GM12878 (cell line): ENCODE measurements around the gene WWOX. TPM values are rescaled to one million over a fixed set of nuclear protein-coding genes. Genes with fewer than 3 reads are reported as not detected.

Source experiments
- ATAC-seq: fragments of 200-7000 bp; cut with Tn5 transposase; 3 replicates; pipeline ENCODE4 v1.9.1; 2020; ENCODE audit warnings: mild to moderate bottlenecking, moderate library complexity
- BruUV-seq: library from RNA; stranded (reverse); fragments of 400-500 nt; replicated peaks from 2 replicates; lab custom pipeline; 2021; lab: Mats Ljungman, UMichigan
- CTCF ChIA-PET: fragments of 300-600 bp; sonication (Branson Sonifier 250); formaldehyde crosslinking; extraction: SDS; loops from one replicate; lab custom pipeline; 2021; ENCODE audit warnings: inconsistent platforms; lab: Yijun Ruan, JAX
- POLR2A ChIA-PET: fragments of 350-600 bp; formaldehyde crosslinking; extraction: SDS; loops from one replicate; lab custom pipeline; 2021; ENCODE audit warnings: inconsistent platforms; lab: Charles Lee
- RAD21 ChIA-PET: fragments of 300-600 bp; sonication (Branson Sonifier 250); formaldehyde crosslinking; loops from one replicate; lab custom pipeline; 2023; ENCODE audit warnings: antibody characterized with exemption; ENCODE audit not compliant: unreplicated experiment; lab: Charles Lee
- SMC1A ChIA-PET: fragments of 300-600 bp; sonication (Branson Sonifier 250); formaldehyde crosslinking; loops from one replicate; lab custom pipeline; 2023; ENCODE audit not compliant: unreplicated experiment, uncharacterized antibody; lab: Charles Lee
- DNase-seq: peaks from one replicate; pipeline ENCODE4 v3.0.0-alpha.2; 2011; ENCODE audit warnings: low read depth, low spot score
- FAIRE-seq: peaks from 3 replicates; lab custom pipeline; 2011; peaks lifted over from hg19 to GRCh38; lab: Jason Lieb, UNC
- H2AFZ ChIP-seq: 2 replicates; pipeline ENCODE4 v1.6.0; 2011; ENCODE audit warnings: low read depth, low read length, control low read depth; ENCODE audit not compliant: control insufficient read depth
- H3K27ac ChIP-seq: 2 replicates; pipeline ENCODE4 v1.5.1; 2011; ENCODE audit warnings: control low read depth; ENCODE audit not compliant: control insufficient read depth, insufficient read depth
- H3K27me3 ChIP-seq, 2 experiments: replicated peaks in 1 of 2; 2 replicates each; pipeline versions ENCODE4 v1.6.0 to v1.6.1; 2011; ENCODE audit warnings: low read length in 1 of 2; ENCODE audit not compliant: control insufficient read depth in 2 of 2, insufficient read depth in 2 of 2
- H3K36me3 ChIP-seq, 2 experiments: 2 replicates each; pipeline ENCODE4 v1.5.1; 2011; ENCODE audit warnings: low read length in 1 of 2; ENCODE audit not compliant: control insufficient read depth in 2 of 2, insufficient read depth in 2 of 2
- H3K4me1 ChIP-seq: 2 replicates; pipeline ENCODE4 v1.6.1; 2011; ENCODE audit warnings: mild to moderate bottlenecking, low read length, moderate library complexity, mixed read lengths; ENCODE audit not compliant: control insufficient read depth, insufficient read depth
- H3K4me2 ChIP-seq: 2 replicates; pipeline ENCODE4 v1.6.0; 2011; ENCODE audit warnings: control low read depth; ENCODE audit not compliant: control insufficient read depth, insufficient read depth
- H3K4me3 ChIP-seq: fragments of 200-600 bp; sonication (generic); 2 replicates; pipeline ENCODE4 v1.5.1; 2016
- H3K79me2 ChIP-seq: 2 replicates; pipeline ENCODE4 v1.6.0; 2011; ENCODE audit warnings: low read length; ENCODE audit not compliant: control insufficient read depth, insufficient read depth
- H3K9ac ChIP-seq: 2 replicates; pipeline ENCODE4 v1.8.0; 2011; ENCODE audit warnings: low read length, control low read depth, mixed read lengths; ENCODE audit not compliant: control insufficient read depth, insufficient read depth
- H3K9me3 ChIP-seq: replicated peaks from 3 replicates; pipeline ENCODE4 v1.5.1; 2011; ENCODE audit warnings: mild to moderate bottlenecking, low read length; ENCODE audit not compliant: control insufficient read depth, insufficient read depth
- H4K20me1 ChIP-seq: 2 replicates; pipeline ENCODE4 v1.6.0; 2011; ENCODE audit not compliant: control insufficient read depth, insufficient read depth
- BCL11A ChIP-seq: IDR thresholded peaks from 2 replicates; pipeline ENCODE4 v1.6.1; 2011; ENCODE audit warnings: low read depth, low read length
- CREM ChIP-seq: IDR thresholded peaks from 2 replicates; pipeline ENCODE4 v1.6.1; 2014; ENCODE audit warnings: antibody characterized with exemption, low read depth
- CUX1 ChIP-seq: IDR thresholded peaks from 2 replicates; pipeline ENCODE4 v1.6.1; 2012; ENCODE audit warnings: improper control_type of control experiment, low read depth, low read length; ENCODE audit not compliant: insufficient replicate concordance
- DPF2 ChIP-seq: fragments of 450-650 bp; IDR thresholded peaks from 2 replicates; pipeline ENCODE4 v1.6.1; 2017; ENCODE audit warnings: mild to moderate bottlenecking
- E2F8 ChIP-seq: fragments of 450-650 bp; IDR thresholded peaks from 2 replicates; pipeline ENCODE4 v1.6.1; 2018; ENCODE audit warnings: mild to moderate bottlenecking, low read depth, moderate library complexity; ENCODE audit not compliant: partially characterized antibody
- FOXK2 ChIP-seq: fragments of 450-650 bp; IDR thresholded peaks from 2 replicates; pipeline ENCODE4 v1.6.1; 2017; ENCODE audit warnings: mild to moderate bottlenecking, moderate library complexity
- JUNB ChIP-seq: IDR thresholded peaks from 2 replicates; pipeline ENCODE4 v1.6.1; 2016; ENCODE audit warnings: antibody characterized with exemption, mild to moderate bottlenecking
- MXI1 ChIP-seq: fragments of 150-350 bp; IDR thresholded peaks from 2 replicates; pipeline ENCODE4 v1.6.1; 2011; ENCODE audit warnings: low read depth, mild to moderate bottlenecking, inconsistent platforms, low read length, improper control_type of control experiment
- RELA ChIP-seq: fragments of 450-650 bp; IDR thresholded peaks from 2 replicates; pipeline ENCODE4 v1.8.0; 2014; ENCODE audit warnings: borderline replicate concordance; ENCODE audit not compliant: partially characterized antibody
- ZNF687 ChIP-seq: fragments of 450-650 bp; IDR thresholded peaks from 2 replicates; pipeline ENCODE4 v1.6.1; 2017; ENCODE audit warnings: mild to moderate bottlenecking, moderate library complexity
- WGBS: methylation state at CpG from one replicate; pipeline ENCODE4 v1.1.6; 2016; ENCODE audit warnings: low lambda C conversion rate; ENCODE audit not compliant: insufficient replicate concordance, insufficient coverage; ENCODE audit errors: missing lambda C conversion rate; 5-methylcytosine and 5-hydroxymethylcytosine counted together
- in situ Hi-C: fragments of 300-500 bp; cut with MboI; formaldehyde crosslinking; loops from 9 replicates; pipeline ENCODE4 v1.14.3; 2018; ENCODE audit warnings: mixed read lengths
- intact Hi-C: fragments of 100-400 bp; cut with micrococcal nuclease; formaldehyde crosslinking; loops from one replicate; pipeline ENCODE4 v1.14.2; 2022; ENCODE audit not compliant: unreplicated experiment
- polyA plus RNA-seq, 11 experiments: library from polyadenylated mRNA; depleted of rRNA in 4 of 11; unstranded in 6 of 11; stranded (reverse) in 5 of 11; fragments of >200 nt; fragmentation: Nextera tagmentation in 4 of 11; fragmentation: Illumina TruSeq in 1 of 11; extraction: Ambion mirVana in 4 of 11; extraction: Trizol in 1 of 11; gene quantifications; 1 replicate in 1 of 11; 2 replicates in 10 of 11; pipeline versions ENCODE4 v1.2.1 to v1.2.3, GENCODE V29; 2011 to 2016; ENCODE audit warnings: inconsistent platforms in 2 of 11, missing spikeins in 2 of 11, low read depth in 1 of 11
- total RNA-seq, 4 experiments: library from RNA; depleted of rRNA in 3 of 4; stranded (reverse); fragments of >200 nt in 3 of 4; fragmentation: Illumina TruSeq in 1 of 4; extraction: Trizol in 1 of 4; gene quantifications; 2 replicates each; pipeline versions ENCODE4 v1.2.1 to v1.2.3, GENCODE V29; 2013 to 2021

WWOX gene
- total and polyA plus RNA-seq, 10 of the 15 experiments (the other 5 are each of a cell fraction or from before 2014, with no cell fraction given) = 2.8 to 24.4 (median 17.8) TPM

GRCh38 chr16:78353640-78354275 is 254.3 kb downstream of the WWOX start (continued):
- TF ChIP-seq ZNF687 = no peak
- no peak for TF ChIP-seq BCL11A
- TF ChIP-seq CREM = no peak

GRCh38 chr16:78362524-78363135 is 263.2 kb downstream of the WWOX start:
- no peak overlapping the region for H3K4me2 ChIP-seq
- DNase-seq (no peak), FAIRE-seq (no peak), ATAC-seq (no peak)
- no peaks in the 10 kb centered on the region for H3K79me2 ChIP-seq
- WGBS = 56% methylated on average over 6 of the region's 6 CpGs
- H2AFZ ChIP-seq = no peak overlapping the region
- BruUV-seq = no TSS peak
- CTCF ChIA-PET = no interaction called here
- no peaks in the 10 kb centered on the region for H3K36me3 ChIP-seq
- H3K27me3 ChIP-seq = no peaks in the 10 kb centered on the region
- in situ Hi-C loops = no loop called here
- H3K27ac ChIP-seq = no peak overlapping the region
- RAD21 ChIA-PET = no interaction called here
- H3K4me1 ChIP-seq = no peaks in the 10 kb centered on the region
- SMC1A ChIA-PET = no interaction called here
- no peaks in the 10 kb centered on the region for H3K9me3 ChIP-seq
- H3K9ac ChIP-seq = no peak overlapping the region
- H3K4me3 ChIP-seq = no peak overlapping the region
- H4K20me1 ChIP-seq = no peaks in the 10 kb centered on the region
- intact Hi-C loops = no loop called here
- POLR2A ChIA-PET = no interaction called here
- TF ChIP-seq MXI1 (no peak), JUNB (no peak), RELA (no peak), FOXK2 (no peak), DPF2 (no peak), E2F8 (no peak), CUX1 (no peak)
